Breast epithelium (tissue), 3 donors: ENCODE measurements around the gene PTGES.

Experiments used
- CTCF ChIP-seq, 3 donors: fragments of 450-650 bp; IDR thresholded peaks; one replicate each; pipeline ENCODE4 v1.5.1; 2016 to 2017; ENCODE audit warnings: antibody characterized with exemption in 3 of 3, mild to moderate bottlenecking in 3 of 3, moderate library complexity in 3 of 3
- POLR2A ChIP-seq: fragments of 450-650 bp; IDR thresholded peaks from one replicate; pipeline ENCODE4 v1.6.1; 2016; ENCODE audit warnings: antibody characterized with exemption, mild to moderate bottlenecking, moderate library complexity
- POLR2AphosphoS5 ChIP-seq, 3 donors: sonication (generic); formaldehyde crosslinking; IDR thresholded peaks; one replicate each; pipeline ENCODE4 v1.6.1; 2017; ENCODE audit warnings: antibody characterized with exemption in 3 of 3

DNA sequence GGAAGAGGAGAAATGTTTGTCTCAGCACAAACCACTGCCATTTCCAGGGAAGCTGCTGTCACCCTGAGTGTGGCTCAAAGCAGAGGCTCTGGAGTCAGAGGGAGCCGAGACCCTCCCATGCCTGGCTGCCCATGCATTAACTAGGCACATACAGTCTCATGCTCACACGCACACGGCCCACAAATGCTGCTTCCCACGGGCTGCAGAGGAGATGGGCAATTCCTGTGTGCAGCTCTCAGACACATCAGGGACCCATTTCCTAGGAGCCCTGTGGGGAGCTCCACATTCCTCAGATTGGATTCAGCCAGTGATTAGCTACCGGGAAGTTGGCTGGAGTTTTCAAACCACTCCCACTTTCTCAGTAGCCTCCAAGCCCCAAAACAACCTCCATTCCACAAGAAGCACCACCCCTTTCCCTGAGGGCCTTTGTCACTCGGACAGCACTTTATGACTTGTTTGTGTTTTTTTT is 9.1 kb upstream of the PTGES start:
- TF ChIP-seq CTCF (IDR thresholded peaks at IDR 0.05) (no peak), POLR2A (no peak), POLR2AphosphoS5 (IDR thresholded peaks at IDR 0.05) (no peak)
